SKM-1 (cell line): ENCODE measurements around the gene SMYD1.
"Not testable (repeated sequence)": the region's sequence is repeated elsewhere in the genome, so short reads cannot be mapped to it uniquely, and the experiment has no call there.

ENCODE experiments used
- DNase-seq: peaks from one replicate; lab custom pipeline; 2025; ENCODE audit not compliant: unreplicated experiment; lab: John Stamatoyannopoulos, UW

The SMYD1 gene

GRCh38 chr2:88067598-88067997, at the start of gene SMYD1:
Gene SMYD1 (plus strand): TSS chr2:88067825. CDS start chr2:88067865, 40 bp downstream.
- no peak for DNase-seq

- DNase-seq = not testable (repeated sequence)
Measured at GRCh38 chr2:88018077-88018805, 49.4 kb upstream of the SMYD1 start.

- no peak for DNase-seq
Measured at GRCh38 chr2:88018909-88019308, 48.7 kb upstream of the SMYD1 start.

GRCh38 chr2:88019985-88020384, 47.6 kb upstream of the SMYD1 start:
- DNase-seq = no peak

- no peak for DNase-seq
Measured at GRCh38 chr2:88022669-88022921, 45.0 kb upstream of the SMYD1 start.

- no peak for DNase-seq
Measured at GRCh38 chr2:88024509-88024908, 43.1 kb upstream of the SMYD1 start.

GRCh38 chr2:88027697-88028389, 39.8 kb upstream of the SMYD1 start:
- DNase-seq = peak; percentile 81

- no peak for DNase-seq
Measured at GRCh38 chr2:88028931-88029330, 38.7 kb upstream of the SMYD1 start.

GRCh38 chr2:88032070-88032702, 35.4 kb upstream of the SMYD1 start:
- no peak for DNase-seq

GRCh38 chr2:88036182-88036581, 31.4 kb upstream of the SMYD1 start:
- no peak for DNase-seq

- DNase-seq = no peak
Measured at GRCh38 chr2:88036606-88037005, 31.0 kb upstream of the SMYD1 start.

- no peak for DNase-seq
Measured at GRCh38 chr2:88038263-88039105, 29.1 kb upstream of the SMYD1 start.

- DNase-seq = no peak
Measured at GRCh38 chr2:88042476-88042875, 25.1 kb upstream of the SMYD1 start.

- DNase-seq = not testable (repeated sequence)
Measured at GRCh38 chr2:88045561-88045960, 22.1 kb upstream of the SMYD1 start.

GRCh38 chr2:88048541-88048940, 19.1 kb upstream of the SMYD1 start:
- no peak for DNase-seq

GRCh38 chr2:88049622-88050021, 18.0 kb upstream of the SMYD1 start:
- DNase-seq = no peak

- DNase-seq = no peak
Measured at GRCh38 chr2:88051792-88052191, 15.8 kb upstream of the SMYD1 start.

- DNase-seq = no peak
Measured at GRCh38 chr2:88053296-88053695, 14.3 kb upstream of the SMYD1 start.

- DNase-seq = no peak
Measured at GRCh38 chr2:88053934-88054781, 13.5 kb upstream of the SMYD1 start.

GRCh38 chr2:88054782-88055370, 12.7 kb upstream of the SMYD1 start:
- no peak for DNase-seq
